ENCODE measurements around the gene CLIP2. TPM values are rescaled to one million over a fixed set of nuclear protein-coding genes. Genes with fewer than 3 reads are reported as not detected.
"Not testable (repeated sequence)": the region's sequence is repeated elsewhere in the genome, so short reads cannot be mapped to it uniquely, and the experiment has no call there.

CLIP2 gene
- polyA plus RNA-seq, 1 experiment = 5.6 TPM

GRCh38 chr7:74396993-74397392, 107.8 kb downstream of the CLIP2 start:
- no peak for DNase-seq (ENCODE audit: low read depth)
- no peak overlapping the region for H3K4me3 ChIP-seq (ENCODE audit: low read depth, low read length)
- TF ChIP-seq, protein P1, sequence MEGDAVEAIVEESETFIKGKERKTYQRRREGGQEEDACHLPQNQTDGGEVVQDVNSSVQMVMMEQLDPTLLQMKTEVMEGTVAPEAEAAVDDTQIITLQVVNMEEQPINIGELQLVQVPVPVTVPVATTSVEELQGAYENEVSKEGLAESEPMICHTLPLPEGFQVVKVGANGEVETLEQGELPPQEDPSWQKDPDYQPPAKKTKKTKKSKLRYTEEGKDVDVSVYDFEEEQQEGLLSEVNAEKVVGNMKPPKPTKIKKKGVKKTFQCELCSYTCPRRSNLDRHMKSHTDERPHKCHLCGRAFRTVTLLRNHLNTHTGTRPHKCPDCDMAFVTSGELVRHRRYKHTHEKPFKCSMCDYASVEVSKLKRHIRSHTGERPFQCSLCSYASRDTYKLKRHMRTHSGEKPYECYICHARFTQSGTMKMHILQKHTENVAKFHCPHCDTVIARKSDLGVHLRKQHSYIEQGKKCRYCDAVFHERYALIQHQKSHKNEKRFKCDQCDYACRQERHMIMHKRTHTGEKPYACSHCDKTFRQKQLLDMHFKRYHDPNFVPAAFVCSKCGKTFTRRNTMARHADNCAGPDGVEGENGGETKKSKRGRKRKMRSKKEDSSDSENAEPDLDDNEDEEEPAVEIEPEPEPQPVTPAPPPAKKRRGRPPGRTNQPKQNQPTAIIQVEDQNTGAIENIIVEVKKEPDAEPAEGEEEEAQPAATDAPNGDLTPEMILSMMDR (IDR thresholded peaks at IDR 0.05; ENCODE audit: insufficient read depth, low read depth, low read length) = no peak
- H3K36me3 ChIP-seq (ENCODE audit: control insufficient read depth, insufficient read depth, low read length) = peaks cover 18% of the 10 kb centered on the region
- CTCF ChIA-PET = interaction anchor here (0.8 to 22.8 kb wide), 2 partner anchors 189 to 329 kb away, joined by 3 to 416 read pairs; partner anchors contain the start of gene LAT2
- POLR2A ChIA-PET = no interaction called here
- no peaks in the 10 kb centered on the region for H3K27me3 ChIP-seq (ENCODE audit: control insufficient read depth, insufficient read depth, low read length)

GRCh38 chr7:74398426-74398825, 109.2 kb downstream of the CLIP2 start:
- TF ChIP-seq, protein P1 (IDR thresholded peaks at IDR 0.05; ENCODE audit: insufficient read depth, low read depth, low read length) = no peak
- peaks cover 21% of the 10 kb centered on the region for H3K36me3 ChIP-seq (ENCODE audit: control insufficient read depth, insufficient read depth, low read length)
- no peaks in the 10 kb centered on the region for H3K27me3 ChIP-seq (ENCODE audit: control insufficient read depth, insufficient read depth, low read length)
- H3K4me3 ChIP-seq (ENCODE audit: low read depth, low read length) = no peak overlapping the region
- CTCF ChIA-PET = interaction anchor here (0.6 to 22.8 kb wide), 2 partner anchors 148 to 191 kb away, joined by 3 to 416 read pairs; partner anchors contain the start of gene LAT2
- POLR2A ChIA-PET = no interaction called here
- DNase-seq (ENCODE audit: low read depth) = no peak

- peaks cover 22% of the 10 kb centered on the region for H3K36me3 ChIP-seq (ENCODE audit: control insufficient read depth, insufficient read depth, low read length)
- ChIA-PET POLR2A (no interaction called here), CTCF (interaction anchor here (22.8 kb wide), 1 partner anchor 191 kb away, joined by 416 read pairs; the partner anchor contains the start of gene LAT2)
- TF ChIP-seq, protein P1 (IDR thresholded peaks at IDR 0.05; ENCODE audit: insufficient read depth, low read depth, low read length) = no peak
- H3K27me3 ChIP-seq (ENCODE audit: control insufficient read depth, insufficient read depth, low read length) = no peaks in the 10 kb centered on the region
- no peak for DNase-seq (ENCODE audit: low read depth)
- no peak overlapping the region for H3K4me3 ChIP-seq (ENCODE audit: low read depth, low read length)
Observed at GRCh38 chr7:74399006-74399405, 109.8 kb downstream of the CLIP2 start.

DNA sequence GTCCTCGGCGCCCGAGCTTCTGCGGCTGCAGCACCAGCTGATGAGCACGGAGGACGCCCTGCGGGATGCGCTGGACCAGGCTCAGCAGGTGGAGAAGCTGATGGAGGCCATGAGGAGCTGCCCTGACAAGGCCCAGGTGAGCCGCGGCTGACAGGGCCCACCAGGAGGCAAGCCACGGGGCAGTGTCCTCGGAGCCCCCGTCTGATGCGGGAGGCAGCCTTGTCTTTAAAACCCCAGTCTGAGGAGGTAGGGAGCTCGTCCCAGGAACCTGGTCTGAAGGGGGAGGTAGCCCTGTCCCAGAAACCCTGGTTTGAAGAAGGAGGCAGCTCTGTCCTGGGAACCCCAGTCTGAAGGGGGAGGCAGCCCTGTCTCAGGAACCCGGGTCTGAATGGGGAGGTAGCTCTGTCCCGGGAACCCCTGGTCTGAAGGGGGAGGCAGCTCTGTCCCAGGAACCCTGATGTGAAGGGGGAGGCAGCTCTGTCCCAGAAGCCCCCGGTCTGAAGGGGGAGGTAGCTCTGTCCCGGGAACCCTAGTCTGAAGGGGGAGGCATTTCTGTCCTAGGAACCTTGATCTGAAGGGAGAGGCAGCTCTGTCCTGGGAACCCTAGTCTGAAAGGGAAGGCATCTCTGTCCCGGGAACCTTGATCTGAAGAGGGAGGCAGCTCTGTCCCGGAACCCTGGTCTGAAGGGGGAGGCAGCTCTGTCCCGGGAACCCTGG, 111.4 kb downstream of the CLIP2 start:
- CTCF ChIA-PET = interaction anchor here (0.6 to 22.8 kb wide), 44 partner anchors 9 to 538 kb away, joined by 3 to 416 read pairs (median 5); partner anchors contain the start of genes CLIP2, LAT2 and LIMK1
- H3K36me3 ChIP-seq (ENCODE audit: control insufficient read depth, insufficient read depth, low read length) = peaks cover 29% of the 10 kb centered on the region
- POLR2A ChIA-PET = no interaction called here
- no peak for DNase-seq (ENCODE audit: low read depth)
- no peaks in the 10 kb centered on the region for H3K27me3 ChIP-seq (ENCODE audit: control insufficient read depth, insufficient read depth, low read length)
- no peak overlapping the region for H3K4me3 ChIP-seq (ENCODE audit: low read depth, low read length)
- TF ChIP-seq, protein P1 (IDR thresholded peaks at IDR 0.05; ENCODE audit: insufficient read depth, low read depth, low read length) = no peak

- peaks cover 26% of the 10 kb centered on the region for H3K36me3 ChIP-seq (ENCODE audit: control insufficient read depth, insufficient read depth, low read length)
- H3K27me3 ChIP-seq (ENCODE audit: control insufficient read depth, insufficient read depth, low read length) = no peaks in the 10 kb centered on the region
- DNase-seq (ENCODE audit: low read depth) = no peak
- H3K4me3 ChIP-seq (ENCODE audit: low read depth, low read length) = no peak overlapping the region
- CTCF ChIA-PET = interaction anchor here (0.6 to 22.8 kb wide), 47 partner anchors 9 to 539 kb away, joined by 3 to 416 read pairs (median 5); partner anchors contain the start of genes CLIP2, LAT2 and LIMK1
- POLR2A ChIA-PET = no interaction called here
- TF ChIP-seq, protein P1 (IDR thresholded peaks at IDR 0.05; ENCODE audit: insufficient read depth, low read depth, low read length) = peak; percentile 96
Observed at GRCh38 chr7:74401137-74401859, 112.1 kb downstream of the CLIP2 start.

DNA sequence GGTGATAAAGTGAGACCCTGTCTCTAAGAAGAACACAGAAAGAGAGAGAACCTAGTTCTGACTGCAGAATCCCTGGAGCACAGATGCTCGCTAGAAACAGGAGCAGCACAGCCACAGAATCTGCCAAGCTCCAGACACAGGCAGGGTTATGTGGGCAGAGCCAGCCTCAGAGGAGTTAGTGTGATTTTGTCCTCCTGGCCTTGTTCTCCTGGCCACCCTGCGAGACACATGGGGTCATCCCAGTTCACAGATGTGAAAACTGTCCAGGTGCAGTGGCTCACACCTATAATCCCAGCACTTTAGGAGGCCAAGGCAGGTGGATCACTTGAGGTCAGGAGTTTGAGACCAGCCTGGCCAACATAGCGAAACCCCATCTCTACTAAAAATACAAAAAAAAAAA, 113.5 kb downstream of the CLIP2 start:
- POLR2A ChIA-PET; H3K4me3 ChIP-seq (ENCODE audit: low read depth, low read length); DNase-seq (ENCODE audit: low read depth); H3K27me3 ChIP-seq (ENCODE audit: control insufficient read depth, insufficient read depth, low read length): not testable (repeated sequence)
- CTCF ChIA-PET = interaction anchor here (0.6 to 22.8 kb wide), 8 partner anchors 12 to 228 kb away, joined by 3 to 416 read pairs (median 8); partner anchors contain the start of gene LAT2
- peaks cover 20% of the 10 kb centered on the region for H3K36me3 ChIP-seq (ENCODE audit: control insufficient read depth, insufficient read depth, low read length)
